IMR-90 (cell line): ENCODE data around the gene NCLN. TPM values are rescaled to one million over a fixed set of nuclear protein-coding genes. Genes with fewer than 3 reads are reported as not detected.

Experiments used
- ATAC-seq: fragments of 200-7000 bp; cut with Tn5 transposase; 2 replicates; pipeline ENCODE4 v1.9.1; 2020; ENCODE audit warnings: low read depth, mild to moderate bottlenecking, moderate library complexity
- BruUV-seq: library from RNA; stranded (reverse); fragments of 400-500 nt; replicated peaks from 2 replicates; lab custom pipeline; 2021; lab: Mats Ljungman, UMichigan
- CTCF ChIA-PET: fragments of 300-600 bp; formaldehyde crosslinking; extraction: SDS; loops from one replicate; lab custom pipeline; 2021; ENCODE audit warnings: antibody characterized with exemption; lab: Yijun Ruan, JAX
- POLR2A ChIA-PET: fragments of 300-600 bp; sonication (Branson Sonifier 250); formaldehyde crosslinking; loops from one replicate; lab custom pipeline; 2022; ENCODE audit warnings: antibody characterized with exemption; ENCODE audit not compliant: unreplicated experiment; lab: Charles Lee
- DNase-seq: peaks from one replicate; pipeline ENCODE4 v3.0.0; 2013
- H2AFZ ChIP-seq: replicated peaks from 2 replicates; pipeline ENCODE3; 2013; ENCODE audit warnings: low read length, mild to moderate bottlenecking; ENCODE audit not compliant: poor library complexity
- H2AK5ac ChIP-seq: 2 replicates; pipeline ENCODE4 v1.6.1; 2013; ENCODE audit warnings: low read depth, low read length, inconsistent platforms
- H2AK9ac ChIP-seq: replicated peaks from 2 replicates; pipeline ENCODE3; 2013; ENCODE audit warnings: mild to moderate bottlenecking, low read depth, low read length, moderate library complexity; ENCODE audit not compliant: poor library complexity
- H2BK120ac ChIP-seq: 2 replicates; pipeline ENCODE4 v1.6.1; 2013; ENCODE audit warnings: low read depth, low read length, inconsistent platforms
- H2BK15ac ChIP-seq: 3 replicates; pipeline ENCODE4 v1.6.1; 2013; ENCODE audit warnings: low read depth, low read length, inconsistent platforms
- H2BK20ac ChIP-seq: 2 replicates; pipeline ENCODE4 v1.6.1; 2013; ENCODE audit warnings: low read depth, mild to moderate bottlenecking, inconsistent platforms, low read length, moderate library complexity
- H2BK5ac ChIP-seq: 2 replicates; pipeline ENCODE4 v1.6.1; 2013; ENCODE audit warnings: mild to moderate bottlenecking, low read depth, low read length, inconsistent platforms; ENCODE audit not compliant: poor library complexity, severe bottlenecking
- H3K14ac ChIP-seq: replicated peaks from 2 replicates; pipeline ENCODE4 v1.6.1; 2013; ENCODE audit warnings: low read depth, low read length, inconsistent platforms
- H3K18ac ChIP-seq: 2 replicates; pipeline ENCODE4 v1.6.1; 2013; ENCODE audit warnings: low read depth, low read length, control low read depth
- H3K23ac ChIP-seq: 2 replicates; pipeline ENCODE4 v1.6.1; 2013; ENCODE audit warnings: low read depth, low read length, inconsistent platforms
- H3K27ac ChIP-seq: 2 replicates; pipeline ENCODE4 v1.5.1; 2013; ENCODE audit warnings: mild to moderate bottlenecking, control low read depth, low read length; ENCODE audit not compliant: insufficient read depth
- H3K27me3 ChIP-seq: 2 replicates; pipeline ENCODE4 v1.6.1; 2013; ENCODE audit warnings: low read length; ENCODE audit not compliant: control insufficient read depth, insufficient read depth
- H3K36me3 ChIP-seq: 2 replicates; pipeline ENCODE4 v1.6.1; 2013; ENCODE audit warnings: low read length, mixed read lengths; ENCODE audit not compliant: control insufficient read depth, insufficient read depth
- H3K4ac ChIP-seq: 2 replicates; pipeline ENCODE4 v1.6.1; 2013; ENCODE audit warnings: low read depth, low read length, inconsistent platforms
- H3K4me1 ChIP-seq: 2 replicates; pipeline ENCODE4 v1.6.1; 2013; ENCODE audit warnings: low read length, mixed read lengths; ENCODE audit not compliant: control insufficient read depth, insufficient read depth
- H3K4me2 ChIP-seq: 2 replicates; pipeline ENCODE4 v1.6.1; 2013; ENCODE audit warnings: low read depth, mild to moderate bottlenecking, control low read depth, low read length, moderate library complexity
- H3K4me3 ChIP-seq: 2 replicates; pipeline ENCODE4 v1.5.1; 2013; ENCODE audit warnings: low read depth, mild to moderate bottlenecking, control low read depth, low read length, moderate library complexity; ENCODE audit not compliant: insufficient read depth
- H3K56ac ChIP-seq: 2 replicates; pipeline ENCODE4 v1.6.1; 2013; ENCODE audit warnings: low read length, inconsistent platforms; ENCODE audit not compliant: insufficient read depth; ENCODE audit errors: extremely low read depth
- H3K79me1 ChIP-seq, 2 experiments: 2 replicates each; pipeline ENCODE4 v1.6.1; 2013; ENCODE audit warnings: low read length in 2 of 2, inconsistent platforms in 1 of 2, low read depth in 1 of 2
- H3K9ac ChIP-seq: 2 replicates; pipeline ENCODE4 v1.6.1; 2013; ENCODE audit warnings: low read depth, low read length, control low read depth
- H3K9me1 ChIP-seq: 2 replicates; pipeline ENCODE4 v1.6.1; 2013; ENCODE audit warnings: low read length, inconsistent platforms; ENCODE audit not compliant: insufficient read depth
- H3K9me3 ChIP-seq: 2 replicates; pipeline ENCODE4 v1.6.1; 2013; ENCODE audit warnings: low read length; ENCODE audit not compliant: control insufficient read depth, insufficient read depth
- H4K20me1 ChIP-seq: 2 replicates; pipeline ENCODE4 v1.6.1; 2013; ENCODE audit warnings: low read length, inconsistent platforms; ENCODE audit not compliant: insufficient read depth
- H4K5ac ChIP-seq: 2 replicates; pipeline ENCODE4 v1.6.1; 2013; ENCODE audit warnings: mild to moderate bottlenecking, low read depth, low read length, control low read depth
- H4K8ac ChIP-seq, 2 experiments: 2 replicates each; pipeline ENCODE4 v1.6.1; 2013; ENCODE audit warnings: low read depth in 2 of 2, low read length in 2 of 2, control low read depth in 1 of 2, inconsistent platforms in 1 of 2
- H4K91ac ChIP-seq: 2 replicates; pipeline ENCODE4 v1.6.1; 2013; ENCODE audit warnings: low read depth, low read length, inconsistent platforms; ENCODE audit not compliant: insufficient read depth
- CHD1 ChIP-seq: IDR thresholded peaks from 2 replicates; pipeline ENCODE4 v1.6.1; 2012; ENCODE audit warnings: low read depth, low read length, improper control_type of control experiment
- FOS ChIP-seq: fragments of 150-350 bp; IDR thresholded peaks from 2 replicates; pipeline ENCODE4 v1.6.1; 2016; ENCODE audit warnings: low read depth, low read length
- MAZ ChIP-seq: IDR thresholded peaks from 2 replicates; pipeline ENCODE4 v1.6.1; 2012; ENCODE audit warnings: low read depth, mild to moderate bottlenecking, low read length, improper control_type of control experiment, moderate library complexity, borderline replicate concordance
- NFE2L2 ChIP-seq: fragments of 150-350 bp; IDR thresholded peaks from 2 replicates; pipeline ENCODE4 v1.6.1; 2016; ENCODE audit warnings: low read depth, mild to moderate bottlenecking, low read length
- POLR2A ChIP-seq: IDR thresholded peaks from 2 replicates; pipeline ENCODE4 v1.6.1; 2012; ENCODE audit warnings: mild to moderate bottlenecking, low read depth, low read length
- RCOR1 ChIP-seq: IDR thresholded peaks from 2 replicates; pipeline ENCODE4 v1.6.1; 2012; ENCODE audit warnings: mild to moderate bottlenecking, low read length, improper control_type of control experiment; ENCODE audit not compliant: insufficient replicate concordance
- RFX5 ChIP-seq: IDR thresholded peaks from 2 replicates; pipeline ENCODE4 v1.8.0; 2012; ENCODE audit warnings: low read depth, mild to moderate bottlenecking, low read length, moderate library complexity
- SMC3 ChIP-seq: fragments of 150-350 bp; IDR thresholded peaks from 2 replicates; pipeline ENCODE4 v1.6.1; 2016; ENCODE audit warnings: low read depth, mild to moderate bottlenecking, antibody characterized with exemption, low read length, moderate library complexity
- USF2 ChIP-seq: fragments of 150-350 bp; IDR thresholded peaks from 2 replicates; pipeline ENCODE4 v1.6.1; 2017; ENCODE audit warnings: mild to moderate bottlenecking, antibody characterized with exemption, low read length, low read depth
- WGBS, 2 experiments: methylation state at CpG; one replicate each; pipeline versions ENCODE4 v1.1.5 to v1.1.7; 2013; ENCODE audit warnings: missing lambda C conversion rate in 2 of 2; ENCODE audit not compliant: insufficient read length in 1 of 2; ENCODE audit errors: extremely low coverage in 2 of 2; 5-methylcytosine and 5-hydroxymethylcytosine counted together
- dilution Hi-C: fragments of 300-500 bp; cut with HindIII; formaldehyde crosslinking; loops from one replicate; pipeline ENCODE4 v1.14.3; 2018; ENCODE audit warnings: low sequenced_read_pairs; ENCODE audit not compliant: unreplicated experiment
- in situ Hi-C: fragments of 300-500 bp; cut with MboI; formaldehyde crosslinking; loops from 3 replicates; pipeline ENCODE4 v1.14.3; 2019; ENCODE audit warnings: low sequenced_read_pairs, inconsistent platforms, mixed read lengths
- intact Hi-C: fragments of 100-400 bp; cut with micrococcal nuclease; formaldehyde crosslinking; loops from 2 replicates; pipeline ENCODE4 v1.10.0; 2022
- polyA plus RNA-seq, 3 experiments: library from polyadenylated mRNA; depleted of rRNA; stranded (reverse); fragments of >200 nt; gene quantifications; 2 replicates each; pipeline ENCODE4 v1.2.3, GENCODE V29; 2012; ENCODE audit warnings: low replicate concordance in 1 of 3
- total RNA-seq: library from RNA; depleted of rRNA; stranded (reverse); fragments of >200 nt; gene quantifications from 2 replicates; pipeline ENCODE4 v1.2.3, GENCODE V29; 2012

The NCLN gene
- total and polyA plus RNA-seq, 2 of the 4 experiments (the other 2 are of a cell fraction) = 32.8 to 90.8 TPM

GRCh38 chr19:3189702-3190469 lies 4.2 kb downstream of the NCLN start (continued):
- TF ChIP-seq RFX5 = no peak

- Histone ChIP-seq H3K4ac (no peak overlapping the region), H3K27me3 (no peaks in the 10 kb centered on the region), H3K4me3 (no peak overlapping the region), H3K14ac (no peak overlapping the region), H2BK5ac (no peak overlapping the region), H3K18ac (no peak overlapping the region), H2BK15ac (no peak overlapping the region), H3K56ac (no peak overlapping the region), H3K4me2 (no peak overlapping the region), H2AK5ac (no peak overlapping the region), H4K8ac (no peak overlapping the region), H3K9me1 (no peaks in the 10 kb centered on the region; the same call in 1 of the 2 replicates), H2BK120ac (no peak overlapping the region), H4K5ac (no peak overlapping the region), H2AK9ac (no peak overlapping the region), H2AFZ (no peak overlapping the region), H3K23ac (no peak overlapping the region), H3K79me1 (peaks cover 5 to 64% of the 10 kb centered on the region in 2 experiments; a peak in 2 of 4 replicates), H3K4me1 (peaks cover 9% of the 10 kb centered on the region), H3K9me3 (no peaks in the 10 kb centered on the region), H4K20me1 (peaks cover 54% of the 10 kb centered on the region), H4K91ac (no peak overlapping the region), H3K36me3 (peaks cover 17% of the 10 kb centered on the region), H2BK20ac (no peak overlapping the region), H3K9ac (no peak overlapping the region), H3K27ac (no peak overlapping the region)
- BruUV-seq = no TSS peak
- DNase-seq = no peak
- ChIA-PET POLR2A (no interaction called here), CTCF (no interaction called here)
- no peak for ATAC-seq
- intact Hi-C loops (no loop called here), in situ Hi-C loops (no loop called here), dilution Hi-C loops (no loop called here)
- WGBS, 2 experiments = 95% methylated on average over 4 of the region's 18 CpGs; no CpG with 5 or more reads in 1 of the 2 experiments
- TF ChIP-seq MAZ (no peak), RCOR1 (no peak), CHD1 (no peak), FOS (no peak), POLR2A (no peak), USF2 (no peak), NFE2L2 (no peak), SMC3 (no peak), RFX5 (no peak)
Measured at GRCh38 chr19:3190470-3190770, 4.7 kb downstream of the NCLN start.
